HepG2 (cell line): ENCODE results near the gene POLE3.
"Not testable (repeated sequence)": the region's sequence is repeated elsewhere in the genome, so short reads cannot be mapped to it uniquely, and the experiment has no call there.

ENCODE experiments used
- BRF2 ChIP-seq: sonication (generic); formaldehyde crosslinking; IDR thresholded peaks from 2 replicates; pipeline ENCODE4 v1.8.1; 2022; ENCODE audit warnings: mild to moderate bottlenecking, missing genetic modification reagents
- EZH2 ChIP-seq: conservative IDR thresholded peaks from 2 replicates; pipeline ENCODE4 v1.6.1; 2012; ENCODE audit warnings: mild to moderate bottlenecking, low read depth, low read length, moderate library complexity
- FOXO1 ChIP-seq: sonication (generic); formaldehyde crosslinking; IDR thresholded peaks from 2 replicates; pipeline ENCODE4 v1.4.0; 2020; ENCODE audit warnings: missing genetic modification reagents
- HHEX ChIP-seq: IDR thresholded peaks from 2 replicates; pipeline ENCODE4 v1.6.1; 2016; ENCODE audit warnings: control low read depth
- JUN ChIP-seq: sonication (generic); formaldehyde crosslinking; IDR thresholded peaks from 2 replicates; pipeline ENCODE4 v1.4.0; 2020; ENCODE audit warnings: mild to moderate bottlenecking, missing genetic modification reagents
- MIXL1 ChIP-seq: IDR thresholded peaks from 2 replicates; pipeline ENCODE4 v1.6.1; 2016
- ZNF740 ChIP-seq: sonication (generic); formaldehyde crosslinking; IDR thresholded peaks from 2 replicates; pipeline ENCODE4 v1.4.0; 2020; ENCODE audit warnings: missing genetic modification reagents
- TF ChIP-seq, protein P1 (sequence below), 2 experiments: IDR thresholded peaks; 2 replicates each; pipeline ENCODE4 v1.6.1; 2011 to 2012; ENCODE audit warnings: low read length in 2 of 2, borderline replicate concordance in 1 of 2, low read depth in 1 of 2, mild to moderate bottlenecking in 1 of 2, moderate library complexity in 1 of 2

DNA sequence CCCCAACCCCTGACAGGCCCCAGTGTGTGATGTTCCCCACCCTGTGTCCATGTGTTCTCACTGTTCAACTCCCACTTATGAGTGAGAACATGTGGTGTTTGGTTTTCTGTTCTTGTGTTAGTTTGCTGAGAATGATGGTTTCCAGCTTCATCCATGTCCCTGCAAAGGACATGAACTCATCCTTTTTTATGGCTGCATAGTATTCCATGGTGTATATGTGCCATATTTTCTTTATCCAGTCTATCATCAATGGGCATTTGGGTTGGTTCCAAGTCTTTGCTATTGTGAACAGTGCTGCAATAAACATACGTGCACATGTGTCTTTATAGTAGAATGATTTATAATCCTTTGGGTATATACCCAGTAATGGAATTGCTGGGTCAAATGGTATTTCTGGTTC, 27.2 kb upstream of the POLE3 start:
- not testable (repeated sequence) for TF ChIP-seq EZH2; JUN; MIXL1 (CRISPR knock-in tag); FOXO1 (CRISPR knock-in tag); BRF2; HHEX; ZNF740 (CRISPR knock-in tag)
- TF ChIP-seq, protein P1, sequence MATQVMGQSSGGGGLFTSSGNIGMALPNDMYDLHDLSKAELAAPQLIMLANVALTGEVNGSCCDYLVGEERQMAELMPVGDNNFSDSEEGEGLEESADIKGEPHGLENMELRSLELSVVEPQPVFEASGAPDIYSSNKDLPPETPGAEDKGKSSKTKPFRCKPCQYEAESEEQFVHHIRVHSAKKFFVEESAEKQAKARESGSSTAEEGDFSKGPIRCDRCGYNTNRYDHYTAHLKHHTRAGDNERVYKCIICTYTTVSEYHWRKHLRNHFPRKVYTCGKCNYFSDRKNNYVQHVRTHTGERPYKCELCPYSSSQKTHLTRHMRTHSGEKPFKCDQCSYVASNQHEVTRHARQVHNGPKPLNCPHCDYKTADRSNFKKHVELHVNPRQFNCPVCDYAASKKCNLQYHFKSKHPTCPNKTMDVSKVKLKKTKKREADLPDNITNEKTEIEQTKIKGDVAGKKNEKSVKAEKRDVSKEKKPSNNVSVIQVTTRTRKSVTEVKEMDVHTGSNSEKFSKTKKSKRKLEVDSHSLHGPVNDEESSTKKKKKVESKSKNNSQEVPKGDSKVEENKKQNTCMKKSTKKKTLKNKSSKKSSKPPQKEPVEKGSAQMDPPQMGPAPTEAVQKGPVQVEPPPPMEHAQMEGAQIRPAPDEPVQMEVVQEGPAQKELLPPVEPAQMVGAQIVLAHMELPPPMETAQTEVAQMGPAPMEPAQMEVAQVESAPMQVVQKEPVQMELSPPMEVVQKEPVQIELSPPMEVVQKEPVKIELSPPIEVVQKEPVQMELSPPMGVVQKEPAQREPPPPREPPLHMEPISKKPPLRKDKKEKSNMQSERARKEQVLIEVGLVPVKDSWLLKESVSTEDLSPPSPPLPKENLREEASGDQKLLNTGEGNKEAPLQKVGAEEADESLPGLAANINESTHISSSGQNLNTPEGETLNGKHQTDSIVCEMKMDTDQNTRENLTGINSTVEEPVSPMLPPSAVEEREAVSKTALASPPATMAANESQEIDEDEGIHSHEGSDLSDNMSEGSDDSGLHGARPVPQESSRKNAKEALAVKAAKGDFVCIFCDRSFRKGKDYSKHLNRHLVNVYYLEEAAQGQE (IDR thresholded peaks at IDR 0.05; ENCODE audit: borderline replicate concordance in 1 of 2, low read depth in 1 of 2, low read length in 2 of 2): not testable (repeated sequence)
